Stimulated activated CD4-positive, alpha-beta T cell treated with anti-CD3 and anti-CD28 coated beads, Interleukin-1b, Interleukin-23, amount 100 ng/mL, for 4 hours (primary cell): ENCODE measurements around the gene CP.

Experiments
- DNase-seq, 2 donors: peaks; one replicate each; pipeline ENCODE4 v3.0.0-alpha.2; 2020; ENCODE audit warnings: low read depth in 2 of 2

Gene CP

GRCh38 chr3:149186219-149186618 lies 35.4 kb downstream of the CP start:
- DNase-seq, result no peak

- DNase-seq, result no peak
These were observed 40.4 kb downstream of the CP start for GRCh38 chr3:149181182-149181581.

GRCh38 chr3:149180057-149180573 lies 41.5 kb downstream of the CP start:
- no peak for DNase-seq

- DNase-seq, result no peak
These were observed 42.4 kb downstream of the CP start for GRCh38 chr3:149179220-149179619.

- DNase-seq, result no peak
These were observed 44.5 kb downstream of the CP start for GRCh38 chr3:149177122-149177521.

GRCh38 chr3:149174901-149175300 lies 46.7 kb downstream of the CP start:
- no peak for DNase-seq

GRCh38 chr3:149170672-149171071 lies 51.0 kb downstream of the CP start:
- DNase-seq, result no peak

GRCh38 chr3:149167898-149168297 lies 53.7 kb downstream of the CP start:
- no peak for DNase-seq

- DNase-seq, result no peak
These were observed 58.6 kb downstream of the CP start for GRCh38 chr3:149163066-149163465.

- no peak for DNase-seq
These were observed 59.6 kb downstream of the CP start for GRCh38 chr3:149162007-149162406.

GRCh38 chr3:149160754-149161300 lies 60.8 kb downstream of the CP start:
- DNase-seq, result no peak

- no peak for DNase-seq
These were observed 68.2 kb downstream of the CP start for GRCh38 chr3:149153402-149153801.

- no peak for DNase-seq
These were observed 69.2 kb downstream of the CP start for GRCh38 chr3:149152420-149152819.

- no peak for DNase-seq
These were observed 69.8 kb downstream of the CP start for GRCh38 chr3:149151843-149152242.

- DNase-seq, result no peak
These were observed 71.2 kb downstream of the CP start for GRCh38 chr3:149150436-149150835.

GRCh38 chr3:149145974-149146373 lies 75.7 kb downstream of the CP start:
- DNase-seq, result no peak

- no peak for DNase-seq
These were observed 76.3 kb downstream of the CP start for GRCh38 chr3:149145356-149145755.

- no peak for DNase-seq
These were observed 78.9 kb downstream of the CP start for GRCh38 chr3:149142682-149143081.

GRCh38 chr3:149134575-149134974 lies 87.1 kb downstream of the CP start:
- DNase-seq, result no peak

- no peak for DNase-seq
These were observed 90.0 kb downstream of the CP start for GRCh38 chr3:149131589-149131988.

- peak; percentile 50 to 72 for DNase-seq
These were observed 92.1 kb downstream of the CP start, which contains the start of gene HPS3 for GRCh38 chr3:149129326-149130205. Gene HPS3 (plus strand): TSS chr3:149129638. CDS start chr3:149129724, 86 bp downstream.

GRCh38 chr3:149128821-149129220 lies 92.8 kb downstream of the CP start:
- no peak for DNase-seq
